Suprapubic skin (tissue), 4 donors: Measurements from ENCODE around the gene MFNG.

Experiments
- CTCF ChIP-seq, 2 donors: fragments of 200-600 bp in 1 of 2; fragments of 450-650 bp in 1 of 2; sonication (generic) in 1 of 2; IDR thresholded peaks; one replicate each; pipeline ENCODE4 v1.5.1; 2016 to 2019; ENCODE audit warnings: antibody characterized with exemption in 2 of 2, mild to moderate bottlenecking in 1 of 2, moderate library complexity in 1 of 2
- EP300 ChIP-seq: sonication (generic); formaldehyde crosslinking; IDR thresholded peaks from one replicate; pipeline ENCODE4 v1.6.1; 2017; ENCODE audit warnings: antibody characterized with exemption
- POLR2A ChIP-seq, 2 donors: fragments of 450-650 bp; IDR thresholded peaks; one replicate each; pipeline ENCODE4 v1.6.1; 2017; ENCODE audit warnings: antibody characterized with exemption in 2 of 2, mild to moderate bottlenecking in 2 of 2, moderate library complexity in 2 of 2
- POLR2AphosphoS5 ChIP-seq, 3 donors: sonication (generic); formaldehyde crosslinking; IDR thresholded peaks; one replicate each; pipeline ENCODE4 v1.6.1; 2017; ENCODE audit warnings: antibody characterized with exemption in 3 of 3

- no peak for TF ChIP-seq CTCF (IDR thresholded peaks at IDR 0.05)
- no peak for TF ChIP-seq POLR2AphosphoS5 (IDR thresholded peaks at IDR 0.05)
- no peak for TF ChIP-seq EP300
- TF ChIP-seq POLR2A (IDR thresholded peaks at IDR 0.05) = no peak
Observed at GRCh38 chr22:37509059-37509860, 23.1 kb upstream of the MFNG start.
